GM12878 (cell line): ENCODE results near the gene URB1. TPM values are rescaled to one million over a fixed set of nuclear protein-coding genes. Genes with fewer than 3 reads are reported as not detected.

ENCODE experiments used
- ATAC-seq: fragments of 200-7000 bp; cut with Tn5 transposase; 3 replicates; pipeline ENCODE4 v1.9.1; 2020; ENCODE audit warnings: mild to moderate bottlenecking, moderate library complexity
- BruUV-seq: library from RNA; stranded (reverse); fragments of 400-500 nt; replicated peaks from 2 replicates; lab custom pipeline; 2021; lab: Mats Ljungman, UMichigan
- CTCF ChIA-PET: fragments of 300-600 bp; sonication (Branson Sonifier 250); formaldehyde crosslinking; extraction: SDS; loops from one replicate; lab custom pipeline; 2021; ENCODE audit warnings: inconsistent platforms; lab: Yijun Ruan, JAX
- POLR2A ChIA-PET: fragments of 350-600 bp; formaldehyde crosslinking; extraction: SDS; loops from one replicate; lab custom pipeline; 2021; ENCODE audit warnings: inconsistent platforms; lab: Charles Lee
- RAD21 ChIA-PET: fragments of 300-600 bp; sonication (Branson Sonifier 250); formaldehyde crosslinking; loops from one replicate; lab custom pipeline; 2023; ENCODE audit warnings: antibody characterized with exemption; ENCODE audit not compliant: unreplicated experiment; lab: Charles Lee
- SMC1A ChIA-PET: fragments of 300-600 bp; sonication (Branson Sonifier 250); formaldehyde crosslinking; loops from one replicate; lab custom pipeline; 2023; ENCODE audit not compliant: unreplicated experiment, uncharacterized antibody; lab: Charles Lee
- DNase-seq: peaks from one replicate; pipeline ENCODE4 v3.0.0-alpha.2; 2011; ENCODE audit warnings: low read depth, low spot score
- FAIRE-seq: peaks from 3 replicates; lab custom pipeline; 2011; peaks lifted over from hg19 to GRCh38; lab: Jason Lieb, UNC
- H2AFZ ChIP-seq: 2 replicates; pipeline ENCODE4 v1.6.0; 2011; ENCODE audit warnings: low read depth, low read length, control low read depth; ENCODE audit not compliant: control insufficient read depth
- H3K27ac ChIP-seq: 2 replicates; pipeline ENCODE4 v1.5.1; 2011; ENCODE audit warnings: control low read depth; ENCODE audit not compliant: control insufficient read depth, insufficient read depth
- H3K27me3 ChIP-seq, 2 experiments: replicated peaks in 1 of 2; 2 replicates each; pipeline versions ENCODE4 v1.6.0 to v1.6.1; 2011; ENCODE audit warnings: low read length in 1 of 2; ENCODE audit not compliant: control insufficient read depth in 2 of 2, insufficient read depth in 2 of 2
- H3K36me3 ChIP-seq, 2 experiments: 2 replicates each; pipeline ENCODE4 v1.5.1; 2011; ENCODE audit warnings: low read length in 1 of 2; ENCODE audit not compliant: control insufficient read depth in 2 of 2, insufficient read depth in 2 of 2
- H3K4me1 ChIP-seq: 2 replicates; pipeline ENCODE4 v1.6.1; 2011; ENCODE audit warnings: mild to moderate bottlenecking, low read length, moderate library complexity, mixed read lengths; ENCODE audit not compliant: control insufficient read depth, insufficient read depth
- H3K4me2 ChIP-seq: 2 replicates; pipeline ENCODE4 v1.6.0; 2011; ENCODE audit warnings: control low read depth; ENCODE audit not compliant: control insufficient read depth, insufficient read depth
- H3K4me3 ChIP-seq: fragments of 200-600 bp; sonication (generic); 2 replicates; pipeline ENCODE4 v1.5.1; 2016
- H3K79me2 ChIP-seq: 2 replicates; pipeline ENCODE4 v1.6.0; 2011; ENCODE audit warnings: low read length; ENCODE audit not compliant: control insufficient read depth, insufficient read depth
- H3K9ac ChIP-seq: 2 replicates; pipeline ENCODE4 v1.8.0; 2011; ENCODE audit warnings: low read length, control low read depth, mixed read lengths; ENCODE audit not compliant: control insufficient read depth, insufficient read depth
- H3K9me3 ChIP-seq: replicated peaks from 3 replicates; pipeline ENCODE4 v1.5.1; 2011; ENCODE audit warnings: mild to moderate bottlenecking, low read length; ENCODE audit not compliant: control insufficient read depth, insufficient read depth
- H4K20me1 ChIP-seq: 2 replicates; pipeline ENCODE4 v1.6.0; 2011; ENCODE audit not compliant: control insufficient read depth, insufficient read depth
- BRCA1 ChIP-seq: IDR thresholded peaks from 2 replicates; pipeline ENCODE4 v1.6.1; 2011; ENCODE audit warnings: low read depth, low read length, improper control_type of control experiment
- CEBPB ChIP-seq, 2 experiments: fragments of 150-350 bp in 1 of 2; IDR thresholded peaks; 2 replicates each; pipeline ENCODE4 v1.6.1; 2012 to 2014; ENCODE audit warnings: low read depth in 2 of 2, low read length in 2 of 2, borderline replicate concordance in 1 of 2, inconsistent platforms in 1 of 2
- CREB1 ChIP-seq: IDR thresholded peaks from 2 replicates; pipeline ENCODE4 v1.6.1; 2012; ENCODE audit warnings: low read depth, mild to moderate bottlenecking, inconsistent platforms
- EGR1 ChIP-seq, 2 experiments: IDR thresholded peaks; 1 replicate in 1 of 2; 2 replicates in 1 of 2; pipeline ENCODE4 v1.6.1; 2011 to 2012; ENCODE audit warnings: low read depth in 2 of 2, low read length in 2 of 2, borderline replicate concordance in 1 of 2, mild to moderate bottlenecking in 1 of 2, moderate library complexity in 1 of 2
- HDAC2 ChIP-seq: fragments of 200-600 bp; sonication (generic); IDR thresholded peaks from 2 replicates; pipeline ENCODE4 v1.6.1; 2017
- IRF3 ChIP-seq: fragments of 450-650 bp; IDR thresholded peaks from 2 replicates; pipeline ENCODE4 v1.6.1; 2014; ENCODE audit warnings: mild to moderate bottlenecking
- MAX ChIP-seq: IDR thresholded peaks from 2 replicates; pipeline ENCODE4 v1.6.1; 2012; ENCODE audit warnings: low read depth, low read length, improper control_type of control experiment
- MLLT1 ChIP-seq: fragments of 450-650 bp; IDR thresholded peaks from 2 replicates; pipeline ENCODE4 v1.6.1; 2016; ENCODE audit warnings: mild to moderate bottlenecking
- NFYB ChIP-seq: IDR thresholded peaks from 2 replicates; pipeline ENCODE4 v1.6.1; 2011; ENCODE audit warnings: low read depth, mild to moderate bottlenecking, low read length, improper control_type of control experiment, moderate library complexity; ENCODE audit not compliant: insufficient read depth
- TAF1 ChIP-seq: IDR thresholded peaks from 2 replicates; pipeline ENCODE4 v1.6.1; 2011; ENCODE audit warnings: mild to moderate bottlenecking, low read depth, low read length, borderline replicate concordance
- ZBED1 ChIP-seq: IDR thresholded peaks from 2 replicates; pipeline ENCODE4 v1.6.1; 2016; ENCODE audit warnings: borderline replicate concordance
- ZBTB33 ChIP-seq: fragments of 450-650 bp; IDR thresholded peaks from 2 replicates; pipeline ENCODE4 v1.6.1; 2017; ENCODE audit warnings: mild to moderate bottlenecking
- ZNF24 ChIP-seq: fragments of 450-650 bp; IDR thresholded peaks from 2 replicates; pipeline ENCODE4 v1.6.1; 2017; ENCODE audit warnings: antibody characterized with exemption, mild to moderate bottlenecking
- ZNF592 ChIP-seq: fragments of 450-650 bp; IDR thresholded peaks from 2 replicates; pipeline ENCODE4 v1.6.1; 2017; ENCODE audit warnings: mild to moderate bottlenecking, moderate library complexity
- ZZZ3 ChIP-seq: IDR thresholded peaks from 2 replicates; pipeline ENCODE4 v1.6.1; 2011; ENCODE audit warnings: low read depth; ENCODE audit not compliant: control insufficient read depth, insufficient read length
- WGBS: methylation state at CpG from one replicate; pipeline ENCODE4 v1.1.6; 2016; ENCODE audit warnings: low lambda C conversion rate; ENCODE audit not compliant: insufficient replicate concordance, insufficient coverage; ENCODE audit errors: missing lambda C conversion rate; 5-methylcytosine and 5-hydroxymethylcytosine counted together
- in situ Hi-C: fragments of 300-500 bp; cut with MboI; formaldehyde crosslinking; loops from 9 replicates; pipeline ENCODE4 v1.14.3; 2018; ENCODE audit warnings: mixed read lengths
- intact Hi-C: fragments of 100-400 bp; cut with micrococcal nuclease; formaldehyde crosslinking; loops from one replicate; pipeline ENCODE4 v1.14.2; 2022; ENCODE audit not compliant: unreplicated experiment
- polyA plus RNA-seq, 11 experiments: library from polyadenylated mRNA; depleted of rRNA in 4 of 11; unstranded in 6 of 11; stranded (reverse) in 5 of 11; fragments of >200 nt; fragmentation: Nextera tagmentation in 4 of 11; fragmentation: Illumina TruSeq in 1 of 11; extraction: Ambion mirVana in 4 of 11; extraction: Trizol in 1 of 11; gene quantifications; 1 replicate in 1 of 11; 2 replicates in 10 of 11; pipeline versions ENCODE4 v1.2.1 to v1.2.3, GENCODE V29; 2011 to 2016; ENCODE audit warnings: inconsistent platforms in 2 of 11, missing spikeins in 2 of 11, low read depth in 1 of 11
- total RNA-seq, 4 experiments: library from RNA; depleted of rRNA in 3 of 4; stranded (reverse); fragments of >200 nt in 3 of 4; fragmentation: Illumina TruSeq in 1 of 4; extraction: Trizol in 1 of 4; gene quantifications; 2 replicates each; pipeline versions ENCODE4 v1.2.1 to v1.2.3, GENCODE V29; 2013 to 2021

URB1 gene
- total and polyA plus RNA-seq, 10 of the 15 experiments (the other 5 are each of a cell fraction or from before 2014, with no cell fraction given): 0.56 to 23.2 (median 8.9) TPM

- Histone ChIP-seq H3K9me3 (no peaks in the 10 kb centered on the region), H3K4me1 (no peaks in the 10 kb centered on the region), H3K36me3 (peaks cover 27 to 30% of the 10 kb centered on the region in 2 experiments; a peak in 3 of 4 replicates), H3K79me2 (peaks cover 2% of the 10 kb centered on the region), H2AFZ (no peak overlapping the region), H3K4me3 (no peak overlapping the region), H3K27me3 (no peaks in the 10 kb centered on the region), H3K9ac (no peak overlapping the region), H4K20me1 (no peaks in the 10 kb centered on the region; the same call in 1 of the 2 replicates), H3K4me2 (no peak overlapping the region), H3K27ac (no peak overlapping the region)
- FAIRE-seq: no peak
- SMC1A ChIA-PET: no interaction called here
- intact Hi-C loops: no loop called here
- 96% methylated on average over 10 of the region's 10 CpGs for WGBS
- CTCF ChIA-PET: no interaction called here
- no TSS peak for BruUV-seq
- DNase-seq: no peak
- RAD21 ChIA-PET: no interaction called here
- no peak for ATAC-seq
- POLR2A ChIA-PET: no interaction called here
- in situ Hi-C loops: loop anchor here (25.0 kb wide), 1 partner anchor 1255 kb away; the partner anchor contains the start of genes CRYZL1 and ITSN1
- TF ChIP-seq ZBTB33: no peak
- no peak for TF ChIP-seq ZNF24
- TF ChIP-seq IRF3: no peak
- TF ChIP-seq BRCA1: no peak
- no peak for TF ChIP-seq NFYB
- no peak for TF ChIP-seq ZBED1
- TF ChIP-seq CEBPB (IDR thresholded peaks at IDR 0.05; ENCODE audit: borderline replicate concordance in 1 of 2, low read depth in 2 of 2, low read length in 2 of 2): no peak
- TF ChIP-seq EGR1 (IDR thresholded peaks at IDR 0.05; ENCODE audit: borderline replicate concordance in 1 of 2, low read depth in 2 of 2, low read length in 2 of 2): no peak
- TF ChIP-seq MLLT1: no peak
- TF ChIP-seq CREB1: no peak
- no peak for TF ChIP-seq MAX
- TF ChIP-seq TAF1: no peak
- TF ChIP-seq HDAC2: no peak
- TF ChIP-seq ZNF592: no peak
- TF ChIP-seq ZZZ3: no peak
Observed at GRCh38 chr21:32382108-32382644, 10.6 kb downstream of the URB1 start.
